Measurements from ENCODE around the gene NRF1.

- TF ChIP-seq FOXA1 (IDR thresholded peaks at IDR 0.05) (no peak), LEF1 (IDR thresholded peaks at IDR 0.05; ENCODE audit: borderline replicate concordance) (no peak), BHLHE40 (IDR thresholded peaks at IDR 0.05; ENCODE audit: borderline replicate concordance) (no peak), PKNOX1 (IDR thresholded peaks at IDR 0.05) (no peak), ELF4 (IDR thresholded peaks at IDR 0.05) (no peak), HDGF (IDR thresholded peaks at IDR 0.05; ENCODE audit: borderline replicate concordance) (no peak), SUZ12 (IDR thresholded peaks at IDR 0.05) (no peak), FOXK2 (IDR thresholded peaks at IDR 0.05) (no peak)
Observed at GRCh38 chr7:129804111-129804889, 192.8 kb downstream of the NRF1 start.

All from HEK293T (cell line).